Measurements from ENCODE around the gene CCNJL. TPM values are rescaled to one million over a fixed set of nuclear protein-coding genes. Genes with fewer than 3 reads are reported as not detected.

Gene CCNJL
- total and polyA plus RNA-seq, 7 donors = 0.16 to 18.7 (median 4.7) TPM

GRCh38 chr5:160240350-160240749 lies 72.0 kb downstream of the CCNJL start:
- Histone ChIP-seq H3K4me1 (no peaks in the 10 kb centered on the region), H3K9me3 (no peaks in the 10 kb centered on the region), H3K27me3 (no peaks in the 10 kb centered on the region), H3K27ac (no peak overlapping the region), H3K36me3 (no peaks in the 10 kb centered on the region), H3K4me3 (no peak overlapping the region)
- TF ChIP-seq EP300 (IDR thresholded peaks at IDR 0.05) (no peak), POLR2AphosphoS5 (IDR thresholded peaks at IDR 0.05) (no peak), POLR2A (IDR thresholded peaks at IDR 0.05) (no peak), CTCF (IDR thresholded peaks at IDR 0.05) (no peak)
- DNase-seq = no peak
- WGBS, 2 donors = 24 to 62% methylated on average over 3 of the region's 3 CpGs
- intact Hi-C loops (cut with DNase I) = no loop called here

- TF ChIP-seq POLR2A (IDR thresholded peaks at IDR 0.05) (no peak), POLR2AphosphoS5 (IDR thresholded peaks at IDR 0.05) (no peak), CTCF (IDR thresholded peaks at IDR 0.05) (no peak), EP300 (IDR thresholded peaks at IDR 0.05) (no peak)
- no peak overlapping the region for H3K27ac ChIP-seq
- no peak for DNase-seq
- no peaks in the 10 kb centered on the region for H3K9me3 ChIP-seq
- no peak overlapping the region for H3K4me3 ChIP-seq
- no peaks in the 10 kb centered on the region for H3K36me3 ChIP-seq
- intact Hi-C loops (cut with DNase I) = no loop called here
- WGBS, 2 donors = 81 to 94% methylated on average over 5 of the region's 5 CpGs
- no peaks in the 10 kb centered on the region for H3K27me3 ChIP-seq
- H3K4me1 ChIP-seq = no peaks in the 10 kb centered on the region
These were observed 74.7 kb downstream of the CCNJL start for GRCh38 chr5:160237571-160238093.

GRCh38 chr5:160235731-160236130 lies 76.6 kb downstream of the CCNJL start:
- no peaks in the 10 kb centered on the region for H3K36me3 ChIP-seq
- H3K27me3 ChIP-seq = no peaks in the 10 kb centered on the region
- no peaks in the 10 kb centered on the region for H3K9me3 ChIP-seq
- no peak overlapping the region for H3K4me3 ChIP-seq
- TF ChIP-seq POLR2AphosphoS5 (IDR thresholded peaks at IDR 0.05) (no peak), POLR2A (IDR thresholded peaks at IDR 0.05) (no peak), EP300 (IDR thresholded peaks at IDR 0.05) (no peak)
- H3K27ac ChIP-seq = no peak overlapping the region
- intact Hi-C loops (cut with DNase I) = no loop called here
- DNase-seq = no peak
- WGBS, 2 donors = 83 to 90% methylated on average over 5 of the region's 5 CpGs
- H3K4me1 ChIP-seq = no peaks in the 10 kb centered on the region

GRCh38 chr5:160233215-160233614 lies 79.1 kb downstream of the CCNJL start:
- intact Hi-C loops (cut with DNase I) = no loop called here
- H3K27ac ChIP-seq = no peak overlapping the region
- TF ChIP-seq CTCF (IDR thresholded peaks at IDR 0.05) = no peak
- no peaks in the 10 kb centered on the region for H3K9me3 ChIP-seq
- H3K36me3 ChIP-seq = no peaks in the 10 kb centered on the region
- no peak overlapping the region for H3K4me3 ChIP-seq
- no peak for DNase-seq
- H3K4me1 ChIP-seq = no peaks in the 10 kb centered on the region
- H3K27me3 ChIP-seq = no peaks in the 10 kb centered on the region
- WGBS, 2 donors = 72 to 87% methylated on average over 5 of the region's 5 CpGs

- TF ChIP-seq CTCF (IDR thresholded peaks at IDR 0.05) = no peak
- TF ChIP-seq EP300 (IDR thresholded peaks at IDR 0.05) = no peak
- TF ChIP-seq POLR2AphosphoS5 (IDR thresholded peaks at IDR 0.05) = no peak
- TF ChIP-seq POLR2A (IDR thresholded peaks at IDR 0.05) = no peak
- no peak overlapping the region for H3K4me3 ChIP-seq
- H3K36me3 ChIP-seq = no peaks in the 10 kb centered on the region
- intact Hi-C loops (cut with DNase I) = no loop called here
- 88 to 91% methylated on average over 10 of the region's 10 CpGs for WGBS, 2 donors
- H3K9me3 ChIP-seq = no peaks in the 10 kb centered on the region
- no peaks in the 10 kb centered on the region for H3K27me3 ChIP-seq
- no peak overlapping the region for H3K27ac ChIP-seq
- no peak for DNase-seq
- no peaks in the 10 kb centered on the region for H3K4me1 ChIP-seq
These were observed 80.5 kb downstream of the CCNJL start for GRCh38 chr5:160231783-160232342.

Data from sigmoid colon (tissue), 7 donors.